H4 (cell line): Measurements from ENCODE around the gene FBXL14. TPM values are rescaled to one million over a fixed set of nuclear protein-coding genes. Genes with fewer than 3 reads are reported as not detected.
A peak's percentile ranks its signal among the peaks of the same experiment; 100 is the strongest.

Source experiments
- DNase-seq: peaks from one replicate; pipeline ENCODE4 v3.0.0-alpha.2; 2015; ENCODE audit warnings: low spot score
- total RNA-seq: library from RNA; depleted of rRNA; stranded (reverse); fragments of >200 nt; shearing (Covaris generic); gene quantifications from 2 replicates; pipeline ENCODE4 v1.2.3, GENCODE V29; 2014

The FBXL14 gene
- total RNA-seq, 1 experiment from 2014 or later, result 6.1 TPM

DNA sequence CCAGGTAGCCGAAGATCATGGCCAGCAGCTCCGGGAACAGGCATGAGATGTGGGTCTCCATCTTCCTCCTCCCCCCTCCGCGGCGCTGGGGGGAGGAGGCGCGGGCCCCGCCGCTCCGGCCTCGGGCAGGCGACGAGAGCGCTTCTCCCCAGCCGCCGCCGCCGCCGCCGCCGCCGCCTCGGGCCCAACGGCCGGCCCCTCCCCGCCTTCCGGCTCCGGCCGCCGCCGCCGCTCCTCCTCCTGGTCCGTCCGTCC, 448 bp downstream of the FBXL14 start:
- peak; percentile 23 for DNase-seq

- peak; percentile 27 for DNase-seq
Observed at GRCh38 chr12:1593174-1594005, 991 bp downstream of the FBXL14 start.

DNA sequence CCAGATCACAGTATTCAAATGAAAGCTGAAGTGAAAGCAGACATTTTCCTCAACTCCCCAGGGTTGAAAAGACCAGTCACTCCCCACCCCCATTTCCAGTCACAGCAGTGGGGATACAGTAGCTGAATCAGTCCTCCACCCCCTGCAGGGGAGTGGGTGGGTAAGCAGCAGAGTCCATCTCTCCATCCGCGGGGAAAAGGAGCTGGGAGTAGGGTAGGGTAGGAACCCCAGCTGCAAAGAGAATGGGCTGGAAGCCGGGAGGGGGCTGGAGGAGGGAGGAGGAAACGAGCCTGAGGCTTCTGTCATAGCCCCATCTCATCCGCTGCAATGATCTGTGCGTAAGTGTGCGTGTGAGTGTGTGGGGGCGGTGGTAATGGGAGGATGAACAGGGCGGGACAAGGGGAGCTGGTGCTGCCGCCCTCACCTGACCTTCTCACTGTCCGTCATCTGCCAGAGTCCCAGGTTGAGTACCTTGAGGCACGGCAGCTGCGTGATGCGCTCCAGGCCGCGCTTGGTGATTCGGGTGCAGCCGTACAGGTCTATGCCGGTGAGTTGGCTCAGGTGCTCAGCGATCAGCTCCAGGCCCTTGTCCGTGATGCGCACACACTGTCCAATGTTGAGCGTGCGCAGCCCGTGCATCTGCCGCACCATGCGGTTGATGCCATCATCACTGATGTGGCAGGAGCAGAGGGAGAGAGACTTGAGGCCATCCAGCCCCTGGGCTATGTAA, 1.8 kb downstream of the FBXL14 start:
- DNase-seq, result no peak

DNA sequence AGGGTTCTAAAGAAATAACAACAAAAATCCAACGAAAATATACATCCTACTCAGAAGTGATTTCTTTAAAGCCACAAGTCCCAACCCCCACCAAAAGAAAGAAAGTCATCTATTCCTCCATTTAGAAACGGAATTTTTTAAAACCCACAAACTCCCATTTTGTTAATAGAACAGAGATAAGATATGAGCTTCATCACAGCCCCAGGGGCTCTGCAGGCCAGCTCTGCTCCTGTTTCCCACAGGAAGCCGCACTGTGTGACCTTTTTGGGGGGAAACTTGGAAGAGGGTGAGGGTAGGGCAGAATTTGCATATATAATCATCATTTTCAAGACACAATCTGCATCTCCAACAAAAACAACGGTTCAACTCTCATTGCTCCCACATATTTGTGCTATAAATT, 2.8 kb downstream of the FBXL14 start:
- DNase-seq, result no peak

- peak; percentile 58 for DNase-seq
Observed at GRCh38 chr12:1591034-1591433, 3.3 kb downstream of the FBXL14 start.

DNA sequence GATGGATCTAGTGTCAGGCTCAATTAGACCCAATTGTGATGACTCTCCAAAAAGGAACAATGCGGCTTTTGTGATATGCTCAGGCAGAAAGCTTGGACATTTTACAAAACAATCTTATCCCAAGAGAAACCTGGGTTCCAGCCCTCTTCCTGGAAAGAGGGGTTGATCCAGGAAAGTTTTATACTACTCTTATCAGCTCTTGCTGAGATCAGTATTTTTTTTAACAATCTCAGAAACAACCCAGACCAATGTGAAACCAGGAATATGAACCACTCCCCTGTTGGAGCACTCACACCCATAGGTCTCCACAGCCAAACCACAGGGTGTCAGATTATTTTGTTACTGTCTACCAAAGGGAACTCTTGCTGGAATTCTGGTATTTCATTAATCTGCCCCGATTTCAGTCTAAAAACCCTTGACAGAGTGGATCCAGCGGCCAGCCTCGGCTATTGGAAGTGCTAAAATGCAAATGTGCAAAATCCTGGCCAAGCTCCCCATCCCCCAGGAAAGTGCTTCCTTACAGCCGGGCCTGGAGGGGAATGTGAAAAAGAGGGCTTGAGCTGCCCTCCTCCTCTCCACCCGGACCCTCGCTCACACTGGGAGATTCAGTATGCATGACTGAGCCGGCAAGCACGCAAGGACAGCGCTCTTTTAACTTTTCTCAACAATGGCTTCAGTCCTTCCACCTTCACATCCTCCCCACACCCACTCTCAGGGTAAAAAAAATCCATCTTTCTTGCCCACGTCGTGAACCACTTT, 4.0 kb downstream of the FBXL14 start:
- DNase-seq, result no peak

- no peak for DNase-seq
Observed at GRCh38 chr12:1588575-1588947, 5.8 kb downstream of the FBXL14 start.

GRCh38 chr12:1587927-1588574, 6.3 kb downstream of the FBXL14 start:
- DNase-seq, result no peak

- DNase-seq, result no peak
Observed at GRCh38 chr12:1584326-1584725, 10.1 kb downstream of the FBXL14 start.

DNA sequence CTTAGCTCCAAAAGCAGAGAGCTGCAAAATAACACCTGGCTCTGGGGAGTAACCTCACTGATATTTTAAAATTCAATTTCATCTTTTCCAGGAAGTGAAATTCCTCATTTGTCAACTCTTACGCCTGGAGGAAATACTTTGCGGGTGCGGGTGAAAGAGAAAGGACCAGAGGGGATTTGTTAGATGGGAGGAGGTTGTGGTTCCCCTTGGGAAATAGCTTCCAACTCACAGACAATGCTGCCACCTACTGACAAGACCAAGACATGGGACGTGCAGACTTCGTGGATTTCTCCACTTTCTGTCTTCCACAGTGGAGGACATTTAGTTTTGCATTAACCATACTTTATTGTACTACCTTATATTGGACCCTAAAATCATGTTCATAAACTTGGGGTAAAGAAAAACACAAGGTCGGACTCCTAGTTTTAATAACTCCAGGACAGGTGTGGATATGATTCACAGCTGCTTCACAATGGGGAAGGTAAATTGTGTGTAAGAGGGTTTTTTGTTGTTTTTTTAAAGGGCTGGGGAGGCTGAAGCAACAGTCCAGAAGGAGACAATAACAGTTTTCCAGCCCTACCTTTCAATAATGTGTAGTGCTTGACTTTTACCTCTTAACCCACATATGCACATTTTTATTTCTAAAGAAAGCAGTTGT, 10.8 kb downstream of the FBXL14 start:
- peak; percentile 86 for DNase-seq

- no peak for DNase-seq
Observed at GRCh38 chr12:1582709-1583050, 11.7 kb downstream of the FBXL14 start.

DNA sequence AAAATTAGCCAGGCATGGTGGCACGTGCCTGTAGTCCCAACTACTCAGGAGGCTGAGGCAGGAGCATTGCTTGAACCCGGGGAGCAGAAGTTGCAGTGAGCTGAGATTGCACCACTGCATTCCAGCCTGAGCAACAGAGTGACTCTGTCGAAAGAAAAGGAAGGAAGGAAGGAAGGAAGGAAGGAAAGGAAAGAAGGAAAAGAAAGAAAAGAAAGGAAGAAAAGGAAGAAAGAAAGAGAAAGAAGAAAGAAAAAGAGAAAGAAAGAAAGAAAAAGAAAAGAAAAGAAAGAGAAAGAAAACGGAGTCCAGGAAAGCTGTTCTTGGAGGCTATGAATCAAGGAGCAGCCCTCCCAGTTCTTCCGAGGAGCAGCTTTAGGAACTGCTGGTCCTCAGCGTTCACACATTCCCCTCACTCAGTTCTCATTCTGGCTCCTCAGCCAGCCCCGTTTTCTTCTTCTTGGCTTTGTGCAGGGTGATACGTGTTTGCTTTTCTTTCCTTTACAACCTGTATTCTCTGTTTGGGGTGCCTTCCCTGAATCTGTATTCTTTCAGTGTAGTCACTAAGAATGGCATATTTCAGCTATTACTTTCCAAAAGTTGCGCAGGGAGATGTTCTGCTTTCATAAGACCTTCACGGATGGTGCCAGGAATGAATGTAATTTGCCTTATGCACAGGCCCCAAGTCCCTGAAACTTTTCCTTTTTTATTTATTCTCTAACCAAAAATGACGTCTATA, 12.2 kb downstream of the FBXL14 start:
- DNase-seq, result no peak

GRCh38 chr12:1580526-1580925, 13.9 kb downstream of the FBXL14 start:
- DNase-seq, result no peak

GRCh38 chr12:1579651-1580435, 14.5 kb downstream of the FBXL14 start:
- no peak for DNase-seq

DNA sequence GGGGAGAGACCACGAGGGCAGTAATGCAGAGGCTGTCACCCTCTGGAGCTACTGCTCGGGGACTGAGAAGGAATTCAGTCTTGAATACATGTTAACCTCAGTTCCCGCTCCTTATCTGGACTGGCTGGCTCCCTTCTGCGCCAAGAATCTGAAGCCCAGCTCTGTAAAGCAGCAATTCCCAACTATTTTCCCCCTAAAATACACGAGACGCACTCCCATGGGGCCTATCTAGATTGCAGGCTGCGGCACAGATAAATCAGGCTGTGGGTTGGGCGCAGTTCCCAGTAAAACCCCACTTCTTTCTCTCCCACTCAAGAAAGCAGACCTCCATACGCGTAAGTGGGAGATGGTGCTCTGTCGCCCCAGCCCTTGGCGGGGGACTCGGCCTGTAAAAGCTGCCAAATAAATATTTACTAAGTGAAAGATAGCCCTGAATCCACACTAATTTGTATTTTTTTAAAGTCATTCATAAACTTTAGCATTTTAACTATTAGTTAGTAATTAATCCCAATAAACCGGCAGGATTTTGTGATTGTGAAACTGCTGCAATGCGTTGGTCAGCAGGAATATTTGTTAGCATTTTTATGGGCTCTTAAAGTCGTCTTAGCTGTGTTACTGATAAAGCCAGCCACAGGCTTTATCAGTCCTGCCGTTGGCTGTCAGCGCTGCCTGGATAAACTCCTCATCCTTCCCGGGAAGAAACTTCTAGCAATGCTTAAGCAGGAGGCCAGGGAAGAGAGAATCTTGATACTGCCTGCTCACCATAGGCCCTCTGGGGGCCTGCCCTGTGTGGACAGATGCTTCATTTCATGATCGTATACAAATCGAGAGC, 17.8 kb downstream of the FBXL14 start:
- DNase-seq, result peak; percentile 75

GRCh38 chr12:1575408-1576401, 18.7 kb downstream of the FBXL14 start:
- peak; percentile 46 for DNase-seq

DNA sequence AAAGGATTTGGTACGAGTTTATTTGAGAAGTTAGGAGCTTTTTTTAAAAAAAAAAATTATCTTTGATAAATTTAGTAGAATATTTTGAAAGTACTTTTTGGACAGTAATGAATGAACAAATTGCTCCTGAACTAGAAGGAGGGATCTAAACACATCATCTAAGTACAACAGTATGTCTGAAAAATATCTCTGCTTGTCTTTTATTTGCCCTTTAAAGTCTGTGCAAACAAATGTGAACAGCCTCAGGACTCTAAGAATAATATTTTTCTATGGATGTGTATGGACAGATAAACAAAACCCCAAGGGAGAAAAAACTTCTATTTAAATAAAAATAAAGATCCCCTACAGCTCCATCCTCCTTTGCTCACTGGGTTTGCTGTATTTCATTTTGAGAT, 19.5 kb downstream of the FBXL14 start:
- no peak for DNase-seq
